ENCODE measurements around the gene IQCE. TPM values are rescaled to one million over a fixed set of nuclear protein-coding genes. Genes with fewer than 3 reads are reported as not detected.

Gene IQCE
- total RNA-seq, 1 donor from 2014 or later: 22.2 TPM

DNA sequence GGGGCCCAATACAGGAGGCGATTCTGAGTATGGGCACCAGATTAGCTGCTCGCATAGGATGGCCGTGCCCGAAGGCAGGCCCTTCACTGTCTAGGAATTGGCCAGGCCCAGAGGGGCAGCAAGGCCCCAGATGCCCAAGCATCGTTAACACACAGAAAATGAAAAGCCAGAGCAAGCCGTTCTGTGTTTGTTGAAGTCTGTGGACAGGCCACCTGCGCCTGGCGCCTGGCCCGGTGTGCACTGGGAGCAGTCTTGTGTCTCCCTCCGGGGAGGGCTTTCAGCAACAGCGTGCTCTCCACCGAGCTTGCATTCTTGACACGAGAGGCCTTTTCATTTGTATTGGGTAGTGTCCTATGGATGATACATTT, 38.5 kb downstream of the IQCE start:
- intact Hi-C loops (cut with DNase I): no loop called here
- Histone ChIP-seq H3K27ac (no peak overlapping the region), H3K9me3 (no peaks in the 10 kb centered on the region), H3K36me3 (peaks cover 79% of the 10 kb centered on the region), H3K4me1 (no peaks in the 10 kb centered on the region), H3K27me3 (no peaks in the 10 kb centered on the region), H3K4me3 (no peak overlapping the region)
- ATAC-seq (no peak), DNase-seq (no peak)
- TF ChIP-seq, protein P1, sequence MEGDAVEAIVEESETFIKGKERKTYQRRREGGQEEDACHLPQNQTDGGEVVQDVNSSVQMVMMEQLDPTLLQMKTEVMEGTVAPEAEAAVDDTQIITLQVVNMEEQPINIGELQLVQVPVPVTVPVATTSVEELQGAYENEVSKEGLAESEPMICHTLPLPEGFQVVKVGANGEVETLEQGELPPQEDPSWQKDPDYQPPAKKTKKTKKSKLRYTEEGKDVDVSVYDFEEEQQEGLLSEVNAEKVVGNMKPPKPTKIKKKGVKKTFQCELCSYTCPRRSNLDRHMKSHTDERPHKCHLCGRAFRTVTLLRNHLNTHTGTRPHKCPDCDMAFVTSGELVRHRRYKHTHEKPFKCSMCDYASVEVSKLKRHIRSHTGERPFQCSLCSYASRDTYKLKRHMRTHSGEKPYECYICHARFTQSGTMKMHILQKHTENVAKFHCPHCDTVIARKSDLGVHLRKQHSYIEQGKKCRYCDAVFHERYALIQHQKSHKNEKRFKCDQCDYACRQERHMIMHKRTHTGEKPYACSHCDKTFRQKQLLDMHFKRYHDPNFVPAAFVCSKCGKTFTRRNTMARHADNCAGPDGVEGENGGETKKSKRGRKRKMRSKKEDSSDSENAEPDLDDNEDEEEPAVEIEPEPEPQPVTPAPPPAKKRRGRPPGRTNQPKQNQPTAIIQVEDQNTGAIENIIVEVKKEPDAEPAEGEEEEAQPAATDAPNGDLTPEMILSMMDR (IDR thresholded peaks at IDR 0.05): no peak

DNA sequence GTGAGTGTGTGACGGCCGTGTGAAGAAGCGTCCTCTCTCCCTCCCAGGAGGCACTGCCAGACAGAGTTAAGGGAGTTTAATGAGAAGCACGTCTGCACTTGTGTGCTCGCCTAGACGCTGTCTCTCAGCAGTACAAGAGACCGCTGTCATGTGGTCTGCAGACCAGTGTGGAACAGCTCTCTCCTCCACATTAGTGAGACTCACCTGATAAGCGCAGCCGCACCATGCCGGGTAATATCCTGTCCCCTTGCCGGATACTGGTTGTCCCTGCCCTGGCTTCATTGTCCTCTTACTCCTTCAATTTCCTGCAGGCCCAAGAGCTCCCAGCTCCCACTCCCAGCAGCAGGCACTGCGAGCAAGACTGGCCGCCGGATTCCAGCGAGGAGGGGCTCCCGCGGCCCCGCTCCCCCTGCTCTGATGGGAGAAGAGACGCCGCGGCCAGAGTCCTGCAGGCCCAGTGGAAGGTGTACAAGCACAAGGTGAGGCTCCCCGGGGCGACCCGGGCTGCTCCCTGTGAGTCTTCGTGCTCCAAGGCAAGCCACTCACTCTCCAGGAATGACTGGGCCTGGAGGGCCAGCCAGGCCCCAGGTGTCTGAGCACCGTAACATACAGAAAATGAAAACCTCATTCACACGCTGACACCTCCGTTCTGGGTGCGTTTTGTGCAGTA, 39.5 kb downstream of the IQCE start:
- H3K27ac ChIP-seq: no peak overlapping the region
- no peak for ATAC-seq
- H3K27me3 ChIP-seq: no peaks in the 10 kb centered on the region
- TF ChIP-seq, protein P1 (IDR thresholded peaks at IDR 0.05): no peak
- no peak for DNase-seq
- intact Hi-C loops (cut with DNase I): no loop called here
- no peaks in the 10 kb centered on the region for H3K4me1 ChIP-seq
- H3K9me3 ChIP-seq: no peaks in the 10 kb centered on the region
- no peak overlapping the region for H3K4me3 ChIP-seq
- H3K36me3 ChIP-seq: peaks cover 69% of the 10 kb centered on the region

DNA sequence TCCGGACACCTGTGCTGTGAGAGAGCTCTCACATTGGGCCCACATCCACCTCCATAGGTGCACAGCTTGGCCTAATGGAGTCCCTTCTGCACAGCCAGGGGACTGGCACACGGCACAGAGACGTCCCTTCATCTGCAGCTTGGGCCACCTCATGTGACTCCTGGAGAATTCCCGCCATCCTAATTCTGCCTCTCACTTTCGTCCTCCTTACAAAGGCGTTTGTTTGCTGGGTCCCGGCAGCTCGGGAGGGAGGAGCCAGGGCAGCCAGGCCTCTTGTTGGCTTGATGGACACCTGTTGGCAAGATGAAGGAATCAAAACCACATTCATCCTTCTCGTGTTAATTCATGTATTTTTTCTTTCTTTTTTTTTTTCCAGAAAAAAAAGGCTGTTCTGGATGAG, 42.3 kb downstream of the IQCE start:
- no peaks in the 10 kb centered on the region for H3K9me3 ChIP-seq
- H3K36me3 ChIP-seq: peaks cover 50% of the 10 kb centered on the region
- H3K4me3 ChIP-seq: no peak overlapping the region
- no peak for ATAC-seq
- H3K4me1 ChIP-seq: peaks cover 3% of the 10 kb centered on the region
- intact Hi-C loops (cut with DNase I): no loop called here
- TF ChIP-seq, protein P1 (IDR thresholded peaks at IDR 0.05): no peak
- no peak overlapping the region for H3K27ac ChIP-seq
- no peak for DNase-seq
- H3K27me3 ChIP-seq: no peaks in the 10 kb centered on the region

DNA sequence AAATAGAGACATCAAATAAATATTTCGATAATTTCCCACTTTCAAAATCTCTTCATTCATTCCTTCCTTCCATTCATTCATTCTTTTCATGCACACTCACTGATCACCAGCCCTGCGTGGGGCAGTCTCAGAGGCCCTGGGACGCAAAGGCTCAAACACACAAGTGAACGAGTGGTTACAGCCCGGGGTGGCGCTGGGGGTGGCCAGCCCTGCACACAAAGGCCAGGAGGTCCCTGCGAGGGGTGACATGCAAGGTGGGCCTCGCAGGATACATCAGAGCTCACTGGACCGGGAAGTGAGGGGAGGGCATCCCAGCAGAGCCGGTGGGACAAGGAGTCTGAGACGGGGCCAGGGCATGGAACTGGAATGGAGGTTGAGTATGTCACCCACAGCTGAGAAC, 43.1 kb downstream of the IQCE start:
- no peak for DNase-seq
- no peaks in the 10 kb centered on the region for H3K27me3 ChIP-seq
- H3K9me3 ChIP-seq: no peaks in the 10 kb centered on the region
- peaks cover 11% of the 10 kb centered on the region for H3K4me1 ChIP-seq
- H3K4me3 ChIP-seq: no peak overlapping the region
- intact Hi-C loops (cut with DNase I): no loop called here
- TF ChIP-seq, protein P1 (IDR thresholded peaks at IDR 0.05): no peak
- H3K36me3 ChIP-seq: peaks cover 48% of the 10 kb centered on the region
- ATAC-seq: no peak
- H3K27ac ChIP-seq: no peak overlapping the region

DNA sequence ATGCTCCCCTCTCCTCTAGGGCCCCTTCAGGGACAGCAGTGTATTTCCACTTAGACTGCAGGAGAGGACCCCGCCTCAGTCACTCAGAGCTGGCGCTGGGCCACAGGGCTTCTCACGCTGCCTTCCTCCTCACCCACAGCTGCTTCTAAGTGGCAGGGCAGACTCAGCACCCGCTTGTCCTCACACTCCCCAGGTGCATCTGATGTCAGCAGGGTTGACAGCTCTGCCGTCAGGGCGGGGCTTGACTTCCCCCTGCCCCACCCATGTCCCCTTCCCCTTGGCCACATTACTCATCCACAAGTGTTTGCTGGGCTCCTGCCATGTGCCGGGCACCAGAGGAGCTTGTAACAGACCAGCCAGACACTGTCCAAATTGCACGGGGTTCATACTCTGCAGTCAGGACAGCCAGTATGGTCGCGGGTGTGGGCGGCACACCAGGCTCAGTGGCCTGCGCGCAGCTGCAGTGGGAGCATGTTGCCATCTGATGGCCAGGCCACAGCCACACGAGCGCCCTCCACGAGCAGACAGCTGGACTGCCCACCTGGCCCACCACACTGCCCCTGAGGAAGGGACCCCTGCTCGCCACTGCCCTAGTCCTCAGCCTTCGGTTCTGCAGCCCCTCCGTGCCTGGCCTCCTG, 43.7 kb downstream of the IQCE start:
- DNase-seq (no peak), ATAC-seq (no peak)
- TF ChIP-seq, protein P1 (IDR thresholded peaks at IDR 0.05): no peak
- peaks cover 41% of the 10 kb centered on the region for H3K36me3 ChIP-seq
- H3K9me3 ChIP-seq: no peaks in the 10 kb centered on the region
- no peak overlapping the region for H3K27ac ChIP-seq
- H3K4me3 ChIP-seq: no peak overlapping the region
- intact Hi-C loops (cut with DNase I): no loop called here
- peaks cover 11% of the 10 kb centered on the region for H3K4me1 ChIP-seq
- no peaks in the 10 kb centered on the region for H3K27me3 ChIP-seq
